GM12878 (cell line): ENCODE data around the gene SLC19A1. TPM values are rescaled to one million over a fixed set of nuclear protein-coding genes. Genes with fewer than 3 reads are reported as not detected.

Experiments
- ATAC-seq: fragments of 200-7000 bp; cut with Tn5 transposase; 3 replicates; pipeline ENCODE4 v1.9.1; 2020; ENCODE audit warnings: mild to moderate bottlenecking, moderate library complexity
- BruUV-seq: library from RNA; stranded (reverse); fragments of 400-500 nt; replicated peaks from 2 replicates; lab custom pipeline; 2021; lab: Mats Ljungman, UMichigan
- CTCF ChIA-PET: fragments of 300-600 bp; sonication (Branson Sonifier 250); formaldehyde crosslinking; extraction: SDS; loops from one replicate; lab custom pipeline; 2021; ENCODE audit warnings: inconsistent platforms; lab: Yijun Ruan, JAX
- POLR2A ChIA-PET: fragments of 350-600 bp; formaldehyde crosslinking; extraction: SDS; loops from one replicate; lab custom pipeline; 2021; ENCODE audit warnings: inconsistent platforms; lab: Charles Lee
- RAD21 ChIA-PET: fragments of 300-600 bp; sonication (Branson Sonifier 250); formaldehyde crosslinking; loops from one replicate; lab custom pipeline; 2023; ENCODE audit warnings: antibody characterized with exemption; ENCODE audit not compliant: unreplicated experiment; lab: Charles Lee
- SMC1A ChIA-PET: fragments of 300-600 bp; sonication (Branson Sonifier 250); formaldehyde crosslinking; loops from one replicate; lab custom pipeline; 2023; ENCODE audit not compliant: unreplicated experiment, uncharacterized antibody; lab: Charles Lee
- DNase-seq: peaks from one replicate; pipeline ENCODE4 v3.0.0-alpha.2; 2011; ENCODE audit warnings: low read depth, low spot score
- FAIRE-seq: peaks from 3 replicates; lab custom pipeline; 2011; peaks lifted over from hg19 to GRCh38; lab: Jason Lieb, UNC
- H2AFZ ChIP-seq: 2 replicates; pipeline ENCODE4 v1.6.0; 2011; ENCODE audit warnings: low read depth, low read length, control low read depth; ENCODE audit not compliant: control insufficient read depth
- H3K27ac ChIP-seq: 2 replicates; pipeline ENCODE4 v1.5.1; 2011; ENCODE audit warnings: control low read depth; ENCODE audit not compliant: control insufficient read depth, insufficient read depth
- H3K27me3 ChIP-seq, 2 experiments: replicated peaks in 1 of 2; 2 replicates each; pipeline versions ENCODE4 v1.6.0 to v1.6.1; 2011; ENCODE audit warnings: low read length in 1 of 2; ENCODE audit not compliant: control insufficient read depth in 2 of 2, insufficient read depth in 2 of 2
- H3K36me3 ChIP-seq, 2 experiments: 2 replicates each; pipeline ENCODE4 v1.5.1; 2011; ENCODE audit warnings: low read length in 1 of 2; ENCODE audit not compliant: control insufficient read depth in 2 of 2, insufficient read depth in 2 of 2
- H3K4me1 ChIP-seq: 2 replicates; pipeline ENCODE4 v1.6.1; 2011; ENCODE audit warnings: mild to moderate bottlenecking, low read length, moderate library complexity, mixed read lengths; ENCODE audit not compliant: control insufficient read depth, insufficient read depth
- H3K4me2 ChIP-seq: 2 replicates; pipeline ENCODE4 v1.6.0; 2011; ENCODE audit warnings: control low read depth; ENCODE audit not compliant: control insufficient read depth, insufficient read depth
- H3K4me3 ChIP-seq: fragments of 200-600 bp; sonication (generic); 2 replicates; pipeline ENCODE4 v1.5.1; 2016
- H3K79me2 ChIP-seq: 2 replicates; pipeline ENCODE4 v1.6.0; 2011; ENCODE audit warnings: low read length; ENCODE audit not compliant: control insufficient read depth, insufficient read depth
- H3K9ac ChIP-seq: 2 replicates; pipeline ENCODE4 v1.8.0; 2011; ENCODE audit warnings: low read length, control low read depth, mixed read lengths; ENCODE audit not compliant: control insufficient read depth, insufficient read depth
- H3K9me3 ChIP-seq: replicated peaks from 3 replicates; pipeline ENCODE4 v1.5.1; 2011; ENCODE audit warnings: mild to moderate bottlenecking, low read length; ENCODE audit not compliant: control insufficient read depth, insufficient read depth
- H4K20me1 ChIP-seq: 2 replicates; pipeline ENCODE4 v1.6.0; 2011; ENCODE audit not compliant: control insufficient read depth, insufficient read depth
- BHLHE40 ChIP-seq, 2 experiments: fragments of 450-650 bp in 1 of 2; IDR thresholded peaks; 2 replicates each; pipeline ENCODE4 v1.6.1; 2011 to 2017; ENCODE audit warnings: low read depth in 2 of 2, borderline replicate concordance in 1 of 2, improper control_type of control experiment in 1 of 2, low read length in 1 of 2, mild to moderate bottlenecking in 1 of 2
- BMI1 ChIP-seq: fragments of 450-650 bp; IDR thresholded peaks from 2 replicates; pipeline ENCODE4 v1.6.1; 2016; ENCODE audit warnings: mild to moderate bottlenecking, moderate library complexity, borderline replicate concordance
- EED ChIP-seq: sonication (generic); IDR thresholded peaks from 2 replicates; pipeline ENCODE4 v1.6.1; 2016; ENCODE audit warnings: antibody characterized with exemption, low read depth
- FOXK2 ChIP-seq: fragments of 450-650 bp; IDR thresholded peaks from 2 replicates; pipeline ENCODE4 v1.6.1; 2017; ENCODE audit warnings: mild to moderate bottlenecking, moderate library complexity
- KLF5 ChIP-seq: fragments of 450-650 bp; IDR thresholded peaks from 2 replicates; pipeline ENCODE4 v1.6.1; 2014; ENCODE audit warnings: mild to moderate bottlenecking; ENCODE audit not compliant: partially characterized antibody
- PAX5 ChIP-seq: IDR thresholded peaks from 2 replicates; pipeline ENCODE4 v1.6.1; 2011; ENCODE audit warnings: low read depth, low read length, borderline replicate concordance
- RELA ChIP-seq: fragments of 450-650 bp; IDR thresholded peaks from 2 replicates; pipeline ENCODE4 v1.8.0; 2014; ENCODE audit warnings: borderline replicate concordance; ENCODE audit not compliant: partially characterized antibody
- ZNF207 ChIP-seq: fragments of 450-650 bp; IDR thresholded peaks from 2 replicates; pipeline ENCODE4 v1.6.1; 2014; ENCODE audit warnings: antibody characterized with exemption, mild to moderate bottlenecking, borderline replicate concordance
- WGBS: methylation state at CpG from one replicate; pipeline ENCODE4 v1.1.6; 2016; ENCODE audit warnings: low lambda C conversion rate; ENCODE audit not compliant: insufficient replicate concordance, insufficient coverage; ENCODE audit errors: missing lambda C conversion rate; 5-methylcytosine and 5-hydroxymethylcytosine counted together
- in situ Hi-C: fragments of 300-500 bp; cut with MboI; formaldehyde crosslinking; loops from 9 replicates; pipeline ENCODE4 v1.14.3; 2018; ENCODE audit warnings: mixed read lengths
- intact Hi-C: fragments of 100-400 bp; cut with micrococcal nuclease; formaldehyde crosslinking; loops from one replicate; pipeline ENCODE4 v1.14.2; 2022; ENCODE audit not compliant: unreplicated experiment
- polyA plus RNA-seq, 11 experiments: library from polyadenylated mRNA; depleted of rRNA in 4 of 11; unstranded in 6 of 11; stranded (reverse) in 5 of 11; fragments of >200 nt; fragmentation: Nextera tagmentation in 4 of 11; fragmentation: Illumina TruSeq in 1 of 11; extraction: Ambion mirVana in 4 of 11; extraction: Trizol in 1 of 11; gene quantifications; 1 replicate in 1 of 11; 2 replicates in 10 of 11; pipeline versions ENCODE4 v1.2.1 to v1.2.3, GENCODE V29; 2011 to 2016; ENCODE audit warnings: inconsistent platforms in 2 of 11, missing spikeins in 2 of 11, low read depth in 1 of 11
- total RNA-seq, 4 experiments: library from RNA; depleted of rRNA in 3 of 4; stranded (reverse); fragments of >200 nt in 3 of 4; fragmentation: Illumina TruSeq in 1 of 4; extraction: Trizol in 1 of 4; gene quantifications; 2 replicates each; pipeline versions ENCODE4 v1.2.1 to v1.2.3, GENCODE V29; 2013 to 2021
- TF ChIP-seq, protein P1 (sequence below): IDR thresholded peaks from 2 replicates; pipeline ENCODE4 v1.6.1; 2012; ENCODE audit warnings: mild to moderate bottlenecking, low read depth, low read length
- TF ChIP-seq, protein P2 (sequence below): IDR thresholded peaks from 2 replicates; pipeline ENCODE4 v1.6.1; 2012; ENCODE audit warnings: low read depth, low read length, improper control_type of control experiment
- TF ChIP-seq, protein P3 (sequence below): IDR thresholded peaks from 2 replicates; pipeline ENCODE4 v1.6.1; 2011; ENCODE audit warnings: borderline replicate concordance, low read depth, mild to moderate bottlenecking, moderate library complexity, low read length; ENCODE audit not compliant: insufficient read depth, poor library complexity, severe bottlenecking
- TF ChIP-seq, protein P4 (sequence below): fragments of 450-650 bp; formaldehyde crosslinking; IDR thresholded peaks from 2 replicates; pipeline ENCODE4 v1.5.0; 2022; ENCODE audit warnings: mild to moderate bottlenecking, missing genetic modification characterization

Gene SLC19A1
- total and polyA plus RNA-seq, 10 of the 15 experiments (the other 5 are each of a cell fraction or from before 2014, with no cell fraction given): 0.42 to 49.7 (median 12.2) TPM

DNA sequence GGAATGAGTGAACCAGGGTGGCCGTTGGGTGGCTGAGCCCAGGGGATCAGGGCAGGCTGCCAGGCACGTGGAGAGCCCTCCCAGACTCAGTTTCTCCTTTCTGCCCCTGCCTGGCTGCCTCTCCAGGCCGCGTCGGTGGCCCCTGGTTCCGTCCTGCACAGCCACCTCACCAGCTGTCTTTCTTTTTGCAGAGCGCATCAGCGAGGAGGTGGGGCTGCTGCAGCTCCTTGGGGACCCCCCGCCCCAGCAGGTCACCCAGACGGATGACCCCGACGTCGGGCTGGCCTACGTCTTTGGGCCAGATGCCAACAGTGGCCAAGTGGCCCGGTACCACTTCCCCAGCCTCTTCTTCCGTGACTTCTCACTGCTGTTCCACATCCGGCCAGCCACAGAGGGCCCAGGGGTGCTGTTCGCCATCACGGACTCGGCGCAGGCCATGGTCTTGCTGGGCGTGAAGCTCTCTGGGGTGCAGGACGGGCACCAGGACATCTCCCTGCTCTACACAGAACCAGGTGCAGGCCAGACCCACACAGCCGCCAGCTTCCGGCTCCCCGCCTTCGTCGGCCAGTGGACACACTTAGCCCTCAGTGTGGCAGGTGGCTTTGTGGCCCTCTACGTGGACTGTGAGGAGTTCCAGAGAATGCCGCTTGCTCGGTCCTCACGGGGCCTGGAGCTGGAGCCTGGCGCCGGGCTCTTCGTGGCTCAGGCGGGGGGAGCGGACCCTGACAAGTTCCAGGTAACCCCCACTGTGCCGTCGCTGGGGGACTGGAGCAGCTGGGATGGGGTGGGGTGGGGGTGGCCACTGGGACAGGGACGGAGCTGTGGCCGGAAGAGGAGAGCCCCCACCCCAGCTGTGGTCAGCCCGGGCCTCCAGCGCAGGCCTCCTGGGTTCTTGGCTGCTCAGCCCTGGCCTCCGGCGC, 73.9 kb downstream of the SLC19A1 start:
- no peak overlapping the region for H3K27ac ChIP-seq
- DNase-seq (no peak), FAIRE-seq (no peak), ATAC-seq (no peak)
- H3K4me3 ChIP-seq: no peak overlapping the region
- H3K36me3 ChIP-seq: no peaks in the 10 kb centered on the region
- ChIA-PET RAD21 (no interaction called here), POLR2A (no interaction called here), SMC1A (no interaction called here), CTCF (no interaction called here)
- H3K27me3 ChIP-seq: no peaks in the 10 kb centered on the region
- no peak overlapping the region for H3K9ac ChIP-seq
- H3K4me2 ChIP-seq: no peak overlapping the region
- in situ Hi-C loops: loop anchor here (25.0 kb wide), 1 partner anchor 344 kb away; no protein-coding TSS in a partner anchor
- H3K9me3 ChIP-seq: no peaks in the 10 kb centered on the region
- no peaks in the 10 kb centered on the region for H4K20me1 ChIP-seq
- intact Hi-C loops: no loop called here
- H3K79me2 ChIP-seq: no peaks in the 10 kb centered on the region
- no peaks in the 10 kb centered on the region for H3K4me1 ChIP-seq
- TF ChIP-seq RELA (no peak), EED (no peak), KLF5 (no peak), BHLHE40 (IDR thresholded peaks at IDR 0.05; ENCODE audit: borderline replicate concordance in 1 of 2, low read depth in 2 of 2, low read length in 1 of 2) (no peak), PAX5 (no peak), FOXK2 (no peak), ZNF207 (no peak), BMI1 (no peak)
- TF ChIP-seq, protein P1, sequence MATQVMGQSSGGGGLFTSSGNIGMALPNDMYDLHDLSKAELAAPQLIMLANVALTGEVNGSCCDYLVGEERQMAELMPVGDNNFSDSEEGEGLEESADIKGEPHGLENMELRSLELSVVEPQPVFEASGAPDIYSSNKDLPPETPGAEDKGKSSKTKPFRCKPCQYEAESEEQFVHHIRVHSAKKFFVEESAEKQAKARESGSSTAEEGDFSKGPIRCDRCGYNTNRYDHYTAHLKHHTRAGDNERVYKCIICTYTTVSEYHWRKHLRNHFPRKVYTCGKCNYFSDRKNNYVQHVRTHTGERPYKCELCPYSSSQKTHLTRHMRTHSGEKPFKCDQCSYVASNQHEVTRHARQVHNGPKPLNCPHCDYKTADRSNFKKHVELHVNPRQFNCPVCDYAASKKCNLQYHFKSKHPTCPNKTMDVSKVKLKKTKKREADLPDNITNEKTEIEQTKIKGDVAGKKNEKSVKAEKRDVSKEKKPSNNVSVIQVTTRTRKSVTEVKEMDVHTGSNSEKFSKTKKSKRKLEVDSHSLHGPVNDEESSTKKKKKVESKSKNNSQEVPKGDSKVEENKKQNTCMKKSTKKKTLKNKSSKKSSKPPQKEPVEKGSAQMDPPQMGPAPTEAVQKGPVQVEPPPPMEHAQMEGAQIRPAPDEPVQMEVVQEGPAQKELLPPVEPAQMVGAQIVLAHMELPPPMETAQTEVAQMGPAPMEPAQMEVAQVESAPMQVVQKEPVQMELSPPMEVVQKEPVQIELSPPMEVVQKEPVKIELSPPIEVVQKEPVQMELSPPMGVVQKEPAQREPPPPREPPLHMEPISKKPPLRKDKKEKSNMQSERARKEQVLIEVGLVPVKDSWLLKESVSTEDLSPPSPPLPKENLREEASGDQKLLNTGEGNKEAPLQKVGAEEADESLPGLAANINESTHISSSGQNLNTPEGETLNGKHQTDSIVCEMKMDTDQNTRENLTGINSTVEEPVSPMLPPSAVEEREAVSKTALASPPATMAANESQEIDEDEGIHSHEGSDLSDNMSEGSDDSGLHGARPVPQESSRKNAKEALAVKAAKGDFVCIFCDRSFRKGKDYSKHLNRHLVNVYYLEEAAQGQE: no peak
- TF ChIP-seq, protein P2, sequence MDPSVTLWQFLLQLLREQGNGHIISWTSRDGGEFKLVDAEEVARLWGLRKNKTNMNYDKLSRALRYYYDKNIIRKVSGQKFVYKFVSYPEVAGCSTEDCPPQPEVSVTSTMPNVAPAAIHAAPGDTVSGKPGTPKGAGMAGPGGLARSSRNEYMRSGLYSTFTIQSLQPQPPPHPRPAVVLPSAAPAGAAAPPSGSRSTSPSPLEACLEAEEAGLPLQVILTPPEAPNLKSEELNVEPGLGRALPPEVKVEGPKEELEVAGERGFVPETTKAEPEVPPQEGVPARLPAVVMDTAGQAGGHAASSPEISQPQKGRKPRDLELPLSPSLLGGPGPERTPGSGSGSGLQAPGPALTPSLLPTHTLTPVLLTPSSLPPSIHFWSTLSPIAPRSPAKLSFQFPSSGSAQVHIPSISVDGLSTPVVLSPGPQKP: no peak
- TF ChIP-seq, protein P3, sequence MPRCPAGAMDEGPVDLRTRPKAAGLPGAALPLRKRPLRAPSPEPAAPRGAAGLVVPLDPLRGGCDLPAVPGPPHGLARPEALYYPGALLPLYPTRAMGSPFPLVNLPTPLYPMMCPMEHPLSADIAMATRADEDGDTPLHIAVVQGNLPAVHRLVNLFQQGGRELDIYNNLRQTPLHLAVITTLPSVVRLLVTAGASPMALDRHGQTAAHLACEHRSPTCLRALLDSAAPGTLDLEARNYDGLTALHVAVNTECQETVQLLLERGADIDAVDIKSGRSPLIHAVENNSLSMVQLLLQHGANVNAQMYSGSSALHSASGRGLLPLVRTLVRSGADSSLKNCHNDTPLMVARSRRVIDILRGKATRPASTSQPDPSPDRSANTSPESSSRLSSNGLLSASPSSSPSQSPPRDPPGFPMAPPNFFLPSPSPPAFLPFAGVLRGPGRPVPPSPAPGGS: no peak
- TF ChIP-seq, protein P4, sequence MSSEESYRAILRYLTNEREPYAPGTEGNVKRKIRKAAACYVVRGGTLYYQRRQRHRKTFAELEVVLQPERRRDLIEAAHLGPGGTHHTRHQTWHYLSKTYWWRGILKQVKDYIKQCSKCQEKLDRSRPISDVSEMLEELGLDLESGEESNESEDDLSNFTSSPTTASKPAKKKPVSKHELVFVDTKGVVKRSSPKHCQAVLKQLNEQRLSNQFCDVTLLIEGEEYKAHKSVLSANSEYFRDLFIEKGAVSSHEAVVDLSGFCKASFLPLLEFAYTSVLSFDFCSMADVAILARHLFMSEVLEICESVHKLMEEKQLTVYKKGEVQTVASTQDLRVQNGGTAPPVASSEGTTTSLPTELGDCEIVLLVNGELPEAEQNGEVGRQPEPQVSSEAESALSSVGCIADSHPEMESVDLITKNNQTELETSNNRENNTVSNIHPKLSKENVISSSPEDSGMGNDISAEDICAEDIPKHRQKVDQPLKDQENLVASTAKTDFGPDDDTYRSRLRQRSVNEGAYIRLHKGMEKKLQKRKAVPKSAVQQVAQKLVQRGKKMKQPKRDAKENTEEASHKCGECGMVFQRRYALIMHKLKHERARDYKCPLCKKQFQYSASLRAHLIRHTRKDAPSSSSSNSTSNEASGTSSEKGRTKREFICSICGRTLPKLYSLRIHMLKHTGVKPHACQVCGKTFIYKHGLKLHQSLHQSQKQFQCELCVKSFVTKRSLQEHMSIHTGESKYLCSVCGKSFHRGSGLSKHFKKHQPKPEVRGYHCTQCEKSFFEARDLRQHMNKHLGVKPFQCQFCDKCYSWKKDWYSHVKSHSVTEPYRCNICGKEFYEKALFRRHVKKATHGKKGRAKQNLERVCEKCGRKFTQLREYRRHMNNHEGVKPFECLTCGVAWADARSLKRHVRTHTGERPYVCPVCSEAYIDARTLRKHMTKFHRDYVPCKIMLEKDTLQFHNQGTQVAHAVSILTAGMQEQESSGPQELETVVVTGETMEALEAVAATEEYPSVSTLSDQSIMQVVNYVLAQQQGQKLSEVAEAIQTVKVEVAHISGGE (CRISPR knock-in tag): no peak
- no peak overlapping the region for H2AFZ ChIP-seq
- WGBS: 82% methylated on average over 45 of the region's 45 CpGs
- no TSS peak for BruUV-seq
